NCI-H128 (cell line): ENCODE measurements around the gene DCTPP1.

Source experiments
- DNase-seq: peaks from one replicate; lab custom pipeline; 2025; ENCODE audit not compliant: unreplicated experiment; lab: John Stamatoyannopoulos, UW

Gene DCTPP1

DNA sequence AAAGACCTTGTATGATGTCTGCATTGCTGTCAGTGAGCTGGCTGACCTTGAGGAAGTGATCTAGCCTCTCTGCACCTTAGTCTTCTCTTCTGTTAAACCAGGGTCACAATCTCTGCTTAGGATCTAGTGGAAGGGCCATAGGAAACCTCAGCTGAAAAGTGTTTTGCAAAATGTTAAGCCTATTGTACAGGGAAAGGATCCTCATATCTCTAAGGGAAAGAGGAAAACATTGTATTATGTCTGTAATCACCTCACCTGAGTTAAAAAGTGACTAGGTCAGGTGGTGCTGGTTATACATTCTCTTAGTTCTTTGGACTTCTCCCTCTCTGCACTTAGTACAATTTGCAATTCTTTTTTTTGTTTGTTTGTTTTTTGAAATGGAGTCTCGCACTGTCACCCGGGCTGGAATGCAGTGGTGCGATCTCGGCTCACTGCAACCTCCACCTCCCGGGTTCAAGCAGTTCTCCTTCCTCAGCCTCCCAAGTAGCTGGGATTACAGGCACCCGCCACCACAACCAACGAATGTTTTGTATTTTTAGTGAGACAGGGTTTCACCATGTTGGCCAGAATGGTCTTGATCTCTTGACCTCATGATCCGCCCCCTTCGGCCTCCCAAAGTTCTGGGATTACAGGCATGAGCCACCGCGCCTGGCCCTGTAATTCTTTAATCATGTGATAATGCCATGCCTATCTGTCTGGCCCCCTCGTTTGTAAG lies 17.8 kb upstream of the DCTPP1 start:
- no peak for DNase-seq

DNA sequence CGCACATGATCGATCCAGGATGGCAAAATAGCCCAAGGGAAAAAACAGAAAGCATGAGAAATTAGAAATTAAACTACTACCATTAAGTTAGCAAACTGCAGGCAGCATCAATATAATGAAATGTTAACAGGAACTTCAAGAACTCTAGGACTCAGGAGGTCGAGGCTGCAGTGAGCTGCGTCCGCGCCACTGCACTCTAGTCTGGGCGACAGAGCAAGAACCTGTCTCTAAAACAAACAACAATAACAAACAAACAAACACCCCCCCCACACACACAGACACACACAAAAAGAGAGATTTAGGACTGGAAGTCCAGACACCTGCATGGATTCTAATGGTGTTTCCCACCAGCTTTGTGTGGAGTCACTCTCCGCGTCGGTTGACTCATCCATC lies 16.4 kb upstream of the DCTPP1 start:
- DNase-seq = no peak

DNA sequence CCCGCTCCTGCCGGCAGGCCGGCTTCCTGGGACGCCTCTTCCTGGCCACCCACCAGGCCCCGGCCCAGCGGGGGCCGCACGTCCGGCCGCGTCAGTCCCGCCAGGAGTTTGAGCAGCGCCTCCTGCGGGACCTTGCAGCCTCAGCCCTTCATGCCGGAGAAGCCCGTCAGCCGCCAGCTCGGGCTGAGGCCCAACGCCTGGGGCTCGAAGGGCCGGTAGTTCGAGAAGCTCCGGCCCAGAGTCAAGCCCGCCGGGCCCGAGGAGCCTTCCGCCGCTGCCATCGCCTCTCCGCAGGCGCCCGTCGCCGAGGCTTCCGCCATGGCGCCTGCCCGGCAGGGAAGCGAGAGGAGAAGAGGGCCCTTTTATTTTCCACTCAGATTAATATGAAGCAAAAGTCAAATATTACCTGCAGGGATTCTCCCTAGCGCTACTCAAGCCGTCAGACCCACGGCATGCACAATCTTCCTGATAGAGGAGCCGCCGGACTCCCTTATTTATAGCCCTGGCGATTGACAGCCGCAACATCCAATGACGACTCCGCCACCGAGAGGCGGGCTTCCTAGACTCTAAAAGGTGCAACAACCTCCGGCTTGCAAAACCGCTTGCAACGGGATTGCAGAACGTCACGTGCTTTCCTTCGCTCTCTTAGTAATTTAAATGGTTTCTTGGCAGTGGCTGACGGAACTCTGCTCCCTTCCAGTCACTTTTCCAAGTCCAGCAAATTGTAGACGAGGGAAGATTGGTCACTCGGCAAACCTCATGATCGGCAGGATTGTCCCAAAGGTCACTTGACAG lies 15.8 kb upstream of the DCTPP1 start, which contains the start of gene SEPHS2:
TSS of gene SEPHS2 (minus strand) at position 467 of the 795 bp plus-strand sequence. CDS start at position 320, 147 bp downstream.
- peak; percentile 91 for DNase-seq

DNA sequence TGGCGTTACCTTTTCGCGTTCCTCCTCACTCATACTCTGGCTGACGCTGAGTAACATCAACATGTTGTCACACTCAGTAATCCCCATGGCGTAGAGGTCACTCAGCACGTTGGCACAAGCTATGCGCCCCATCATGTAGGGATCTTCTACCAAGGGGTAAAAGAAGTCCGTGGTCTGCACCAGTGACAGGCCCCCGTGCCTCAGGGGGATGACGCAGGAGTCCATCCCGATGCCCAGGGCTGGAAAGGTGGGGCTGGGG lies 15.2 kb upstream of the DCTPP1 start:
- no peak for DNase-seq

DNA sequence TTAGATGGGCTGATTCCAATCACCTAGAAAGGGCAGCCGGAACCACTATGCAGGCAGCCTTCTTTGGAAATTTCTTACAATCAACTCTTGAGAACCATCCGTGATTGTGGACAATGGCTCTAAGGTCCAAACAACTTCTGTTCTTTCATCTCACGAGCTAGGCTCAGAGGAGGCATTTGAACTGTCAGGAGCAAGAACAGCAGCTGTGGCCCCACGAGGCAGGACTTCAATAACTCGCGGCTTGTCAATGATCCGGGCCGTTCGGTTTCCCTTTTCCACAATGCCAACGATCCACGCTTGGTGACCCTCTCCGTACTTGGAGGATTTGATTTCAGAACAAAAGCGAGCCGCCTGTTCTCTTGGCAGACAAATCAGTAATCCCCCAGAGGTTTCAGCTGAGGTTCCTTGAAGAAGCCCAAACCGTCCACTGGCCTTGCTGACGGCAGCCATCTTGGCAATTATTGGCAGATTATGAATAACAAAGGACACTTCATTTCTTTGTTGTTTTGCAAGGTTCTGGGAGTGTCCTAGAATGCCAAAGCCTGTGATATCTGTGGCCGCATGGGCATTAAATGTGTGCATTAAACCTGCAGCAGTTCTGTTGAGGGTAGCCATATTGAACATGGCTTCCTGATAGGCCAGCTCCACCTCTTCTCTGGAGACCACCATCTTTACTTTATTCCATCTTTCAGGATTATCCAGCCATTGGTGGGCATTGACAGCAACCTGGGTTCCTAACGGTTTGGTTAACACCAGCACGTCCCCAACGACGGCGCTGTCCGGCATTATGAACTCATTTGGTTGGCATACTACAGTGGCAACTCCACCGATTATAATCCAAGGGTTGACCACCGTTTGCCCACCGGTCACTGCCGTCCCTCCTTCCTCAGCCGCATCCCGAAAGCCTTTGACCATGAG lies 14.7 kb upstream of the DCTPP1 start:
- DNase-seq = no peak

DNA sequence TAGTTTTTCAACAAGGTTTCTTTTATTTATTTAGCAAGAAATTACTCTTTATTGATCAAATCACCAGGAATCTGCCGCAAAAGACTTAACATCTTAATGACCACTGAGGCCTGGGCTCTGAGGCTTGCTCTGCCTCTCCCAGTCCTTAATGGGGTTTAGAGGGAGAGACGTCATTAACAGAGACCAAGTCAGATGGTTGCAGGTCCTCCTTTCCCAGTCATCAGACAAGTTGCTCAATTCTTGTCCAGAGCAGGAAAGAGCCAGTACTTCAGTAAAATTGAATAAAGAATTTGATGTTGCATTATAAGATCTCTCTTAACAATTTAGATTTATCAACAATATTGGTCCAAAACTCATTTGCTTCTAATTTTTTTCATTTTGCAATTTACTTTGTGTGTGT lies 13.8 kb upstream of the DCTPP1 start:
- DNase-seq = no peak

DNA sequence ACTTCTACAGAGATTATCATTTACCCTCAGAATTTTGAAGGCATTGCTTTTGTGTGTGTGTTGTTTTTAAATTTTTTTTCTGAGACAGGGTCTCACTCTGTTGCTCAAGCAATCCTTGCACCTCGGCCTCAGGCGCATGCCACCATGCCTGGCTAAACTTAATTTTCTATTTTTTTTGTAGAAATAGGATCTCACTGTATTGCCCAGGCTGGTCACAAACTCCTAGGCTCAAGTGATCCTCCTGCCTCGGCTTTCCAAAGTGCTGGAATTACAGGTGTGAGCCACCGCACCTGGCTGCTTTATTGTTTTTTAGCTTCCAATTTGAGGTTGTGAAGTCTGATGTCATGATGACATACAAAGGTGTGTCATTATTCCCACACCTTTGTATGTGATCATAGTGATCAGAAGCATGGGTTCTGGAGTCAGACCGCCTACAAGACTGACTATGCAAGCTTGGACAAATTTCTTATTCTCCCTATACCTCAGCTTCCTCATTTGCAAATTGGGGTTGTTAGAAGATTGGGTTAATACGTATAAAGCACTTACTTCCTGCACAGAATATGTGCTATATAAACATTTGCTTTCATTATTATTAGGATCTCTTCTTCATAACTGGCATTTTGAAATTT lies 10.0 kb upstream of the DCTPP1 start:
- DNase-seq = no peak

DNA sequence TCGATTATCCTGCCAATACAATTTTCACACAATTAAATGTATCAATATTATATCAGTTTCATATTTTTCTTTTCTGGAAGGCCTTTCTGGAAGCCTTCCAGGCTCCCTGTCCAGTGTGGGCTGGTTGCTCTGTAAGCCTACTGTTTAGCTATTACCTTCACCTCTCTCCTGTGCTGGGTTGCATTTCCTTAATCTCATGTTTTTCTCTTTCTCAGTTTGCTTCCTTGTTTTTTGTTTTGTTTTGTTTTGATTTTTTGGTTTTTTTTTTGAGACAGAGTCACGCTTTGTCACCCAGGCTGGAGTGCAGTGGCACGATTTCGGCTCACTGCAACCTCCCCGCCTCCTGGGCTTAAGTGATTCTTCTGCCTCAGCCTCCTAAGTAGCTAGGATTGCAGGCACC lies 9.0 kb upstream of the DCTPP1 start:
- DNase-seq = no peak

DNA sequence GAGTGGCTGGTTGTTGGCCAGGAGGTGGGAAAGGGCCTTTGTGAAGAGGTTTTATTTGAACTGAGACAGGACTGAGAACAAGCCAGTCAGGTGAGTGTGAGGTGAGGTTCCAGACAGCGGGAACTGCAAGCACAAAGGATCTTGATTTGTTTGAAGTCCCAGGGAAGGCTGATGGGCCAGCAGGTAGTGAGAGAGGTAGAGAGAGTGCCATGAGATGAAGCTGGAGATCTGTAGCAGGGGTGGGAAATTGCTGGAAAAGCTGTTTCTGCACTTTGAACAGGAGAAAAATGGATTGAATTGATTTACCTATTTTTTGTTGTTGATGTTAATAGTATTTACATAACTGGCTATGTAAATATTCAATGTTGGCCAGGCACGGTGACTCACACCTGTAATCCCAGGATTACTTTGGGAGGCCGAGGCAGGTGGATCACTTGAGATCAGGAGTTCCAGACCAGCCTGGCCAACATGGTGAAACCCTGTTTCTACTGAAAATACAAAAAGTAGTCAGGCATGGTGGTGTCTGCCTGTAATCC lies 7.7 kb upstream of the DCTPP1 start:
- no peak for DNase-seq

DNA sequence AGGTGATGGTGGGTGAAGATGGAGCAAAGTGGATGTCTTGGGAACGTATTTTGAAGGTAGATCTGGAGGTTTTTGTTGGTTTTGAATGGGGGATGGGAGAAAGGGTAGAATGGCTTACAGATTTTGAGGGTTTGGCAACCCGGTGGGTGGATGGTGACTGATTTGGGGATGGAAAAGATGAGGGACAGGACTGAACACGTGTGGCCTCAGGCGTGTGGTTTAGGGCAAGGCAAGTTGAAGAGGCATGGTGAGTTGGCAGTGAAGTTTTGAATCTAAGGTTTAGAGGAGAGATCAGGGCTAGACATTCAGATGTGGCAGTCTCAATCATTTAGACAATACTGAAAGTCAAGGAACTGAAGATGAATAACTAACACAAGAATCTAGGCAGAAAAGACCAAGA lies 5.0 kb upstream of the DCTPP1 start:
- no peak for DNase-seq

DNA sequence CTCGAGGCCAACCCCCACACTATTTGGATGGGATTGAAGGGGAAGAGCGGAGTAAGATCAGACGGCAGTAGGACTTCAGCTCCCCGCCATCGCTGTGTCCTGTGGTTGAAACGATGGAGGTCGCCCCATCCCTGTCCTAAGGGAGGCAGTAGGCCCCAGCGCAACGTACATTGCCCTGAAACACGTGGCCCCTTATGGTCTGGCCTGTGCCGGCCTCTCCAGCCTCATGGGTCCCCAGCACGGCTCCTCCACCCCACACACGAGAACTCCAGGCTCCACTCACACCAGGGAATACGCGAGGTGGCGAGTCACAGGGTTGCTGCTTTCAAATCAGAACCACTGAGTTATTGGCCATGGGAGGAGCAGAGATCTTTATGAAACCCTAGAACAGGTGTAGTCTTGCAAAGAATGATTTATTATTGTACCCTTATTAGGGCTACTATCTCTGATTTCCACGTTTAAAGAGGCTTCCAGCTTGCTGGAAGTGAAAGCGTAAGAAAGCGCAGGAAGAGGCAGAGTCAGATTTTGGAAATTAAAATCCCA lies 669 bp upstream of the DCTPP1 start:
- no peak for DNase-seq

DNA sequence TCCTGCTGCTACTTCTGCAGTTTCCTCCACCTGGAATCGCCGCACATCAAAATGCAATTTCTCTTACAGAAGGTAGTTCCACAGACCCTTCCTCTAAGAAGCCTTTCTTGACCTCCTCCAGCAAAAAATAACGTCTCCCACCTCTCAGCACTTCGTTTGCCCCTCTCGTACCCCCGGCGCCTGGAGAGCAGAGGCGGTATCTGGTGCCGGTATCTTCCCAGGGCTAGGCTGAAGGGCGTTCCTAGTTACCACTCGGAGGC lies 482 bp downstream of the DCTPP1 start:
- no peak for DNase-seq

DNA sequence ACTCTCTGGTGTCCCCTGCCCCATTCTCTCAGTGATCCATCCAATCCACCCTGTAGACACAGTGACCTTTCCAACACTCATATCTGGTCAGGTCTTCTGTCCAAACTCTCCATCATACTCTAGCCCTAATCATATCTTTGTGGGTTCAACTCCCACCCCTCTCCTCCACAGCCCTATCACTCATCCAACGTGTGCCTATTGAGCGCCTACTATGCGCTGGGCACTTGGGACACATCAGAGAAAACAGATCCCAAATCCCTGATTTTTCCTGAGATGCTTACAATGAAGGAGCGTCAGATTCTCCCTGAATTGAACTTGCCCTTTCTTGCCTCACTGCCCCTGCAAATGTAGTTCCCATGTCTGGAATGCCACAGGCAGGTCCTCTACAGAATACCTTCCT lies 1.8 kb downstream of the DCTPP1 start:
- no peak for DNase-seq

DNA sequence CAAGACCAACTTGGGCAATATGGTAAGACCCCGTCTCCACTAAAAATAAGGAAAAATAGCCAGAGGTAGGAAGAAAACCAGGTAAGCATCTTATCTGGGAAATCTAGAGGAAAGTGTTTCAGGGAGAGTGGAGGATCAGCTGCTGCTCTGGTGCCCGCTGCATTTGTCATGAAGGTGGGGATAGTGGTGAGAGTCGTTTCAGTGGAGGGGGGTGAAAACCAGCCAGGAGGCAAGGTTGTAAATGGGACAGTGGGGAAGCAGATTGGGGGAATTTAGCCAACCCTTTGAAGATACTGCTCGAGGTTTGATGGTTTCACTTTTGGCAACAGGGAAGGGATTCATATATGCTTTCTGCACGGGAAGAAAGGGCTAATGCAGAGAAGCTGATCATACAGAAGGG lies 8.8 kb downstream of the DCTPP1 start:
- DNase-seq = no peak

DNA sequence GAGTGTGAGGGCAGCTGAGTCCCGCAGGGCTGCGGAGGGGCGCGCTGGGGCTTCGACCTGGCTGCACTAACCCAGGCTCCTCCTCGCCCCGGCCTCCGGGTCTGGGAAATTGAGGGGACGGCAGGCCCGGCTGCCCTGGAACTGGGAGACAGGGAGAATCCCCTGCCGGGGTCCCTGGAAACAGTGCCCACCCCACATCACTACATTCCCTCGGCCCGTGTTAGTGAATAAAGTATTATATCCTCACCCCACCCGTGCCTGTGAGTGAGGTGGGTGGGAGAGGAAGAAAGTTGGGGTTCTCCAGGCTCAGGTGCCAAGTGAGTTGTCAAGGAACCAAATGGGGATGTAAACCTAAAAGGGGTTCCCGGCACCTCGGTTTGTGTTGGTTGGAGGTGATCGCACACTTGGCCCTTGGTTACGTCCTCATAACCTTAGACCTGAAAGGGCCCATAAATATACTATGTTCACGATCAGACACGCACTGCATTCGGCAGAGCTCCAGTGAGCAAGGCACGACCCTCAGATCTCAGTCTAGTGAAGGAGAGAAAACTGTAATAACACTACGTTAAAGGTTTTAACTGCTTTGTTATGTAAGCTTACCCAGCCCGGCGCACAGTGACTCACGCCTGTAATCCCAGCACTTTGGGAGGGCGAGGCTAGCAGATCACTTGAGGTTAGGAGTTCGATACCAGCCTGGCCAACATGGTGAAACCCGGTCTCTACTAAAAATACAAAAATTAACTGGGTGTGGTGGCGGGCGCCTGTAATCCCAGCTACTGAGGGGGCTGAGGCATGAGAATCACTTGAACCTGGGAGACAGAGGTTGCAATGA lies 11.3 kb downstream of the DCTPP1 start:
- DNase-seq = no peak

DNA sequence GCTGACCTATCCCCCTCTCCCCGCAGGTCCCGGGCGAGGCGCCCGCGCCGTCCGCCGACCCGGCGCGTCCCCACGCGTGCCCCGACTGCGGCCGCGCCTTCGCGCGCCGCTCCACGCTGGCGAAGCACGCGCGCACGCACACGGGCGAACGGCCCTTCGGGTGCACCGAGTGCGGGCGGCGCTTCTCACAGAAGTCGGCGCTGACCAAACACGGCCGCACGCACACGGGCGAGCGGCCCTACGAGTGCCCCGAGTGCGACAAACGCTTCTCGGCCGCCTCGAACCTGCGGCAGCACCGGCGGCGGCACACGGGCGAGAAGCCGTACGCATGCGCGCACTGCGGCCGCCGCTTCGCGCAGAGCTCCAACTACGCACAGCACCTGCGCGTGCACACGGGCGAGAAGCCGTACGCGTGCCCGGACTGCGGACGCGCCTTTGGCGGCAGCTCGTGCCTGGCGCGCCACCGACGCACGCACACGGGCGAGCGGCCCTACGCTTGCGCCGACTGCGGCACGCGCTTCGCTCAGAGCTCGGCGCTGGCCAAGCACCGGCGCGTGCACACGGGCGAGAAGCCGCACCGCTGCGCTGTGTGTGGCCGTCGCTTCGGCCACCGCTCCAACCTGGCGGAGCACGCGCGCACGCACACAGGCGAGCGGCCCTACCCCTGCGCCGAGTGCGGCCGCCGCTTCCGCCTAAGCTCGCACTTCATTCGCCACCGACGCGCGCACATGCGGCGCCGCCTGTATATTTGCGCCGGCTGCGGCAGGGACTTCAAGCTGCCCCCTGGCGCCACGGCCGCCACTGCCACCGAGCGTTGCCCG lies 12.1 kb downstream of the DCTPP1 start:
- peak; percentile 59 for DNase-seq

DNA sequence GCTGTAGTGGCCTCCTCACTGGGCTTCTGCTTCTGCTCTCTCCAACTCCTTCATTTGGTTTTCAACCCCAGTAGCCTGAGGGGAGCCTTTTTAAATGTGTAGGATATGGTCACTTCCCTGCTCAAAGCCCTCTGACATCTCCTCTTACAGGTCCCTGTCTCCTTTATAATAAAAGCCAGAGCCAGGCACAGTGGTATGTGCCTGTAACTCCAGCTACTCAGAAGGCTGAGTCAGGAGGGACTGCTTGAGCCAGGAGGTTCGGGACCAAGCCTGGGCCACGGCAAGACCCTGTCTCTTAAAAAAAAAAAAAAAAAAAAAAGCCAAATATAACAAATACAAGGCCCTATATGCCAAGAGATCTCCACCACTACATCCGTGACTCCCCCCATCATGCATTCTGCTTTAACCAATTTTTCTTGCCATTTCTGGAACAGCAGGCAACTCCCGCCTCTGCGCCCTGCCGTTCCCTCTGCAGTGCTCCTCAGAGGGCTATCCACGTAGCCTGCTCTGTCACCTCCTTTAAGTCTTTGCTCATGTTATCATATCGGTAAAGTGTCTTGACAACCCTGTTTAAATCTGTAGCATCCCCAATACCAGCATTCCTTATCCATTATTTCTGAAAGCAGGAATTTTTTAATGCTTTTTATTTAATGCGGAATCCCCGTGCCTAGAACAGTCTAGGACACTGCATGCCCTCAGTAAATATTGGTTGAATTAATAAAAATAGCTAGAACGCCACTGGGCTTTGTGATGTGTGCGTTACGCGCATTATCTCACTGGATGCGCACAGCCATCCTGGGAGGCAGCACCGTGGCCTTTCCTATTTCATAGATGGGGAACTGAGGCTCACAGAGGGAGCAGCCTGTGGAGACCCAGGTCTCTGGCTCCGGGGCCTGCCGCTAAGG lies 13.0 kb downstream of the DCTPP1 start:
- DNase-seq = no peak

DNA sequence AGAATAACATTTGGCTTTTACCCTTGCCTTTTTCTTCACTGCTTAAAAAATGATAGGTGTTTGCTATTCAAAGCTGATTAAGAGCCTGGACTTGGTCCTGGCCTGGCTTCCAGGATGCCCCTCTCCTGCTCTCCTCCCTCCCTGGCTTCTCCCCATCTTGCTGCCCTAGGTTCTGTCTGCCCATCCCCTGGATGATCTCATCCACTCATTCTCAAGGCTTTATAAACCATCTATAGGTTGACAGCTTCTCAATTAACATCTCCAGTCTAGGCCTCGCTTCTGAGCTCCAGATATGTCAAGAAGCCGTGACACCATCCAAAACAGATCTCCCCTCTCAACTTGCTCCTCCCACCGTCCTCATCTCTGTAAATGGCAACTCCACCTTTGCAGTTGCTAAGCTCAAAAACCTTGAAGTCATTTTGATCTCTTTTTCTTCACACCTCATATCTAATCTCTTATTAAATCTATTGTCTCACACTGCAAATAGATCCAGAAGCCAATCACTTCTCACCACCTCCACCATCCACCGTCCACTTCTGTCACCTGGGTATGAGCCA lies 13.7 kb downstream of the DCTPP1 start:
- no peak for DNase-seq
